Muscle layer of duodenum (tissue), 2 donors: ENCODE measurements around the gene NIPBL.

ENCODE experiments used
- H3K27ac ChIP-seq: one replicate; pipeline ENCODE4 v1.7.0; 2013; ENCODE audit warnings: mild to moderate bottlenecking, low read length
- H3K27me3 ChIP-seq: one replicate; pipeline ENCODE4 v1.7.0; 2013; ENCODE audit warnings: low read depth, mild to moderate bottlenecking, control low read depth, low read length
- H3K36me3 ChIP-seq, 2 donors: one replicate each; pipeline ENCODE4 v1.7.0; 2013; ENCODE audit warnings: low read length in 2 of 2, control low read depth in 1 of 2, mild to moderate bottlenecking in 1 of 2; ENCODE audit not compliant: insufficient read depth in 2 of 2, control insufficient read depth in 1 of 2
- H3K4me1 ChIP-seq, 2 donors: one replicate each; pipeline ENCODE4 v1.7.0; 2013; ENCODE audit warnings: low read length in 2 of 2, mild to moderate bottlenecking in 2 of 2, control low read depth in 1 of 2, moderate library complexity in 1 of 2; ENCODE audit not compliant: insufficient read depth in 2 of 2, control insufficient read depth in 1 of 2
- H3K4me3 ChIP-seq, 2 donors: one replicate each; pipeline ENCODE4 v1.7.0; 2013; ENCODE audit warnings: low read length in 2 of 2, low read depth in 1 of 2, mild to moderate bottlenecking in 1 of 2
- H3K9me3 ChIP-seq, 2 donors: one replicate each; pipeline ENCODE4 v1.7.0; 2013; ENCODE audit warnings: low read length in 2 of 2, control low read depth in 1 of 2, mild to moderate bottlenecking in 1 of 2; ENCODE audit not compliant: control insufficient read depth in 1 of 2
- donor health status: healthy.

Gene NIPBL

GRCh38 chr5:37103302-37103701 is 226.7 kb downstream of the NIPBL start:
- Histone ChIP-seq H3K36me3 (peaks cover 0 to 48% of the 10 kb centered on the region in 2 donors), H3K27me3 (no peaks in the 10 kb centered on the region), H3K27ac (no peak overlapping the region), H3K4me3 (no peak overlapping the region), H3K4me1 (no peaks in the 10 kb centered on the region), H3K9me3 (peaks cover 0 to 5% of the 10 kb centered on the region in 2 donors)

- Histone ChIP-seq H3K9me3 (no peaks in the 10 kb centered on the region), H3K36me3 (peaks cover 13 to 79% of the 10 kb centered on the region in 2 donors), H3K27ac (no peak overlapping the region), H3K4me3 (no peak overlapping the region), H3K4me1 (peaks cover 0 to 5% of the 10 kb centered on the region in 2 donors), H3K27me3 (no peaks in the 10 kb centered on the region)
Measured at GRCh38 chr5:37109338-37109737, 232.8 kb downstream of the NIPBL start.

GRCh38 chr5:37110135-37110534 is 233.6 kb downstream of the NIPBL start:
- no peaks in the 10 kb centered on the region for H3K9me3 ChIP-seq
- H3K27me3 ChIP-seq = no peaks in the 10 kb centered on the region
- H3K36me3 ChIP-seq = peaks cover 14 to 81% of the 10 kb centered on the region in 2 donors
- H3K4me1 ChIP-seq = peaks cover 0 to 5% of the 10 kb centered on the region in 2 donors
- no peak overlapping the region for H3K4me3 ChIP-seq
- H3K27ac ChIP-seq = no peak overlapping the region

DNA sequence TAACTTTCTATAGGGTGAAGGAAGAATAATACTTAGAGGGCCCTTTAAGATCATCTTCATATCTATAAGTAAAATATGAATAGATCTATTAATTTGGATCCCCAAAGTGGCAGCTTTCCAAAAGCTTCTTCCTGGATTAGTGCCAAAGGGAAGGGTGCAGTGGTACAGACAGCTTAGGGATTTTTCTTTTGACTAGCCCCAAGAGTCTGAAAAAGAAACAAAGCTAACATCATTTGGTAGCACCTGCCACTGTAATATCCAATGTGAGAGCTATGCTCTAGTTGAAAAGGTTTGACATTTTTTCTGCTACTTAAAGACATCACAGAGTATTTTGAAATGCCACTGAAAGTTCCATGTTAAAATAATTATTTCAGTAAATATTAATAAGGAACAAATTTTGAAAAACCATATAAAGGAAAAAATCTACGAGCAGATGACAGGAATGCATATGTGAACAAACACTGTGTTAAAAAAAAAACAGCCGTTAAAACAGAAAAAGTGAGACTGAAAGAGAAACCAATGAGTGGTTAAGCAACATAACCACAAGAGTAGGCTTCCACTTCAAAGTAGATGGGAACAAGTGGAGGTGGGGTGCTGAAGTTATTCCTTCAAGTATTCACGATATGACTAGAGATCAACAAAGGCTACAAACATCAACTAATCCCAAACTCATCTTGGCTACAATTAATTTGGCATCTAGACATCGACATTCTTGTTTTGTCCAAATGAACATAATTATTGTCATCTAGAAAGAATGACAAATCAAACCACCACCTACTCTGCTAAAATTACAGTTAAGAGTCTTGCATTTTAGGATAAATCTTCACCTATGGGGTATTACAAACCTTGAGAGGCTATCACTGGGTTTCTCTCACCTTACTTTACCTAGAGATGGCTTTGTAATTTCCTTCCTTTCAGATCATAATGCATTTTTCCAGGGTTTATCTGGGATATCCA is 235.1 kb downstream of the NIPBL start:
- Histone ChIP-seq H3K27me3 (no peaks in the 10 kb centered on the region), H3K9me3 (no peaks in the 10 kb centered on the region), H3K27ac (no peak overlapping the region), H3K36me3 (peaks cover 14 to 74% of the 10 kb centered on the region in 2 donors), H3K4me1 (peaks cover 0 to 5% of the 10 kb centered on the region in 2 donors), H3K4me3 (no peak overlapping the region)

GRCh38 chr5:37112383-37112991 is 235.9 kb downstream of the NIPBL start:
- Histone ChIP-seq H3K36me3 (peaks cover 14 to 70% of the 10 kb centered on the region in 2 donors), H3K4me3 (no peak overlapping the region), H3K9me3 (no peaks in the 10 kb centered on the region), H3K27ac (no peak overlapping the region), H3K27me3 (no peaks in the 10 kb centered on the region), H3K4me1 (peaks cover 0 to 5% of the 10 kb centered on the region in 2 donors)
